GM12865 (cell line): ENCODE data around the gene WDFY4.

Source experiments
- DNase-seq: peaks from one replicate; pipeline ENCODE4 v3.0.0; 2010; ENCODE audit warnings: low read depth
- H3K4me3 ChIP-seq: 2 replicates; pipeline ENCODE4 v1.5.1; 2011; ENCODE audit warnings: mild to moderate bottlenecking, low read depth, low read length, control low read depth
- CTCF ChIP-seq: IDR thresholded peaks from 2 replicates; pipeline ENCODE4 v1.5.1; 2011; ENCODE audit warnings: low read length, control low read depth, low read depth, inconsistent platforms; ENCODE audit not compliant: insufficient read depth; ENCODE audit errors: missing control alignments

WDFY4 gene

GRCh38 chr10:48931188-48931587 lies 246.5 kb downstream of the WDFY4 start:
- DNase-seq: no peak
- TF ChIP-seq CTCF: no peak
- H3K4me3 ChIP-seq: no peak overlapping the region

GRCh38 chr10:48932831-48933664 lies 248.4 kb downstream of the WDFY4 start:
- no peak overlapping the region for H3K4me3 ChIP-seq
- DNase-seq: no peak
- TF ChIP-seq CTCF: no peak

- TF ChIP-seq CTCF: no peak
- DNase-seq: no peak
- H3K4me3 ChIP-seq: no peak overlapping the region
Observed at GRCh38 chr10:48934672-48935501, 250.2 kb downstream of the WDFY4 start.

GRCh38 chr10:48935577-48935976 lies 250.9 kb downstream of the WDFY4 start:
- no peak for TF ChIP-seq CTCF
- no peak for DNase-seq
- H3K4me3 ChIP-seq: no peak overlapping the region

GRCh38 chr10:48937796-48938195 lies 253.1 kb downstream of the WDFY4 start:
- no peak for DNase-seq
- no peak overlapping the region for H3K4me3 ChIP-seq
- no peak for TF ChIP-seq CTCF

- TF ChIP-seq CTCF: no peak
- no peak for DNase-seq
- no peak overlapping the region for H3K4me3 ChIP-seq
Observed at GRCh38 chr10:48938281-48938680, 253.6 kb downstream of the WDFY4 start.
